SK-N-MC (cell line): Measurements from ENCODE around the gene ARMH1.

Experiments
- EZH2 ChIP-seq: fragments of 200-600 bp; sonication (generic); IDR thresholded peaks from one replicate; pipeline ENCODE4 v1.6.1; 2017; ENCODE audit warnings: antibody characterized with exemption
- FOXP2 ChIP-seq: optimal IDR thresholded peaks from 2 replicates; pipeline ENCODE3; 2011; ENCODE audit warnings: mild to moderate bottlenecking, moderate library complexity; ENCODE audit not compliant: insufficient read depth; ENCODE audit errors: extremely low read length, control extremely low read depth
- POLR2AphosphoS5 ChIP-seq: IDR thresholded peaks from 2 replicates; pipeline ENCODE4 v1.6.1; 2012; ENCODE audit warnings: mild to moderate bottlenecking, low read depth, low read length, borderline replicate concordance

GRCh38 chr1:44651069-44651468 lies 23.4 kb upstream of the ARMH1 start:
- TF ChIP-seq POLR2AphosphoS5 (no peak), EZH2 (no peak), FOXP2 (no peak)
